Effector CD4-positive, alpha-beta T cell (primary cell): Measurements from ENCODE around the gene SOCS6.
"Not testable (repeated sequence)": the region's sequence is repeated elsewhere in the genome, so short reads cannot be mapped to it uniquely, and the experiment has no call there.

Experiments
- DNase-seq: peaks from one replicate; pipeline ENCODE4 v3.0.0-alpha.2; 2020

Gene SOCS6

GRCh38 chr18:70363861-70364260 lies 75.0 kb downstream of the SOCS6 start:
- DNase-seq, result no peak

GRCh38 chr18:70365361-70365760 lies 76.5 kb downstream of the SOCS6 start:
- DNase-seq, result no peak

DNA sequence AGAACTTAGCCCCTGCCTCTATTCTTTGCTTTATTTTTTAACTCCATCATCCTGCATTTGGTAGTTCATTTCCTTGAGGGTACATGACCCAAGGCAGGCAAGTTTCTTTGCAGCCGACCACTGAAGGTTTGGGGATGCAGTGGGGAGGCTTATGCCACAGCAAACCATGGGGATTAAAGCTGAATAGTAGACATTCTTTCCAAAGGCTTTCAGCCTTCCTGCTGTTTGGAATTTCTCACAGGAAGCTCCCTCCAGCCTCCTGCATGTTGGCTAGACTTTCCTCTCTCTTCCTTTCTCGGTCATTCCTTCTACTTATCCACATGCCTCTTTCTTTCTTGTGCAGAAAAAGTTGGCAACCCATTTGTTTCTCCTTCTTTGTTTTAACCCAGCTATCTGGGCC lies 77.3 kb downstream of the SOCS6 start:
- DNase-seq, result no peak

GRCh38 chr18:70366670-70367069 lies 77.8 kb downstream of the SOCS6 start:
- no peak for DNase-seq

GRCh38 chr18:70367344-70367743 lies 78.5 kb downstream of the SOCS6 start:
- DNase-seq, result not testable (repeated sequence)

- no peak for DNase-seq
Measured at GRCh38 chr18:70368903-70369302, 80.1 kb downstream of the SOCS6 start.

DNA sequence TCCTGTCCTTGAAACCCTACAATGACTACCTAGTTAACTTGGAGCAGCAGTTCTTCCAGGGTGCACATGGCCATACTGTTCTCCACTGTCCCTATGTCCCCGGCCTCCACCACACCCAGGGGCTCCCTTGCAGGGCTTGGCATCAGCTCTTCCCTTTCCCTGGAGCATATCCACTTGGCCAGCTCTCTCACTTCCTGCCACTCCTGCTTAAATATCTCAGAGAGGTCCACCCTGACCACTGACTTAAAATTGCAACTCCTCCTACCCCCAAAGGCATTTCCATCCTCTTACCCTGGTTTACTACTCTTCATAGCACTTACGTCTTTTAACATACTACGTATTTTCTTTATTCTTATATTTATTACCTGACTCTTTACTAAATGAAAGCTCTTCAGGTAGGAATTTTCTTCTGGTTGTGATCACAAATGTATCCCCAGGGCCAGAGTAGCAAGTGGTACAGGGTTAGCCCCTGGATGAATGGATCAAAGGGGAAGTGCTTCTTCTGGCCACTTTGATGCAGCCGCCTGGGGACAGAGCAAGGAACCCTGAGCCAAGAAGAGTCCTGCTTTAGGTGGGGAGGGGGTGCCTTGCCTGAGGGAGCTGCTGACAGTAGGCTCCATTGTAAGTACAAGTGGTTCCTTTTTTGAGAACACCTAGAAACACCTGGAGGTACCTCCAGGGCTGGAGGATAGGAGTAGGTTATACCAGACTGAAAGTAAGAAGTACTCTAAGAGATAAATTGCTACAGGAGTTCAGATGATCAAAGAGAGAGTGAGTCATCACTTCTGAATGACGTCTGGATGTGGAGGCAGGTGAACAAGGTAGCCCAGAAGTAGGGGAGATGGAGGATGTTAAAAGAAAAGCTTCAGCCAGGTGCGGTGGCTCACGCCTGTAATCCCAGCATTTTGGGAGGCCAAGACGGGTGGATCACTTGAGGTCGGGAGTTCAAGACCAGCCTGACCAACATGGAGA lies 82.2 kb downstream of the SOCS6 start:
- DNase-seq, result no peak

GRCh38 chr18:70371908-70372307 lies 83.1 kb downstream of the SOCS6 start:
- no peak for DNase-seq

- no peak for DNase-seq
Measured at GRCh38 chr18:70372450-70373041, 83.7 kb downstream of the SOCS6 start.

DNA sequence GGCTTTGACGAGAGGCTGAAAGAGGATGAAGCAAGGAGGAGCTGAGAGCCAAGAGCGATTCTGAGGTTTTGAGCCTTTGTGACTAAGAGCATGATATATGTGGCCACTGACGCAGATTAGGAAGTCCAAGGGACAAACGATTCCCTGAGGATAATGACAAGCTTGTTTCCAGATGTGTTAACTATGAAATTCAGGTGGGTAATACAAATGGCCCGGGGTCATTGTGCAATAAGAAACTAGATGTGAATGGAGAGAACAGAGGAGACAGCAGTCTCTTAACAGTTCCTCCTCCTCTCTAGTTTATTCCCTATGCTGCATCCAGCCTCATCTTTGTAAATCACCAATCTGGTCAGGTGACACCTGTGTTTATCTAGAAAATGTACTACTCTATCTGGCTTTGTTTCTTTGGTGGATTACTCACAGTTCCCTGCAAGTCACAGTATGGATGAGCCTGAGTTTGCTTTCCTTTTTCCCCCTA lies 84.2 kb downstream of the SOCS6 start:
- DNase-seq, result no peak

DNA sequence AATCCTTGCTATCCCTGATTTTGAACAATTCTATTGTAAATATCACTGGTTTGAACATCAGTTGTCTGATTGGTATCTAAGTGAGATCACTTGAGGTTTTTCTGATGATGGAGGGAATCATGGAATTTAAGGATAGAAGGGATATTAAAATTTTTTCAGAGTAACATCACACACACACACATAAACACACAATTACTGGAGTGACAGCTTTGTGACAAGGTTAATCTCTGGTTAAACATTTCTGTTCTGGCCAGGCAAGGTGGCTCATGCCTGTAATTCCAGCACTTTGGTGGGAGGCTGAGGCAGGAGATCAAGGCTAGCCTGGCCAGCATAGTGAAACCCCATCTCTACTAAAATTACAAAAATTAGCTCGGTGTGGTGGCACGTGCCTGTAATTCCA lies 85.3 kb downstream of the SOCS6 start:
- no peak for DNase-seq

GRCh38 chr18:70376137-70376913 lies 87.5 kb downstream of the SOCS6 start:
- no peak for DNase-seq

GRCh38 chr18:70376914-70377258 lies 88.0 kb downstream of the SOCS6 start:
- DNase-seq, result no peak

DNA sequence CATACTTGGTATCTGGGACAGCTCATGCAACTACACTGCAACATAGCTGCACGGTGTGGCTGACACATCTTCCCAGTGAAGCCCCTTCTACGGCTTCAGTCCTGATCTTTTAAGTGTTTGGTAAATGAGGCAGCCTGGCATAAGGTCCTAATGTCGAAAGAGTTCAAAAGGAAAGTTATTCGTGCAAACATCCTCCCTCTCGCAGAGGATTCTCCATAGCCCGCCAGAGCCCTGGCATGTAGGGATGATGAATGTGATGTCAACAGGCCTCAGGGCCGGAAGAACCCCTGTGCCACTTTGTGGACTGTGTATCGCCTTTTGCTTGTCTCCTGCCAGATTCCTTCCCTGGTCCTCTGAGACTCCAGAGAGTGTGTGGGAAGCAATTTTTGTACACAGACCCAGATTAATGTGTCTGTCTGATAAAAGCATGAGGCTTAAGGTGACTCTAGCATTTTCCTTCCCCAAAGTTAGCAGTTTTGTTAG lies 88.5 kb downstream of the SOCS6 start:
- no peak for DNase-seq

GRCh38 chr18:70377857-70378701 lies 89.2 kb downstream of the SOCS6 start:
- no peak for DNase-seq
